Activated CD8-positive, alpha-beta T cell treated with anti-CD3 and anti-CD28 coated beads, Interleukin-2, amount 10 ng/mL, durations not matched to agents 7 days and 5 days (primary cell): ENCODE measurements around the gene TICAM1. TPM values are rescaled to one million over a fixed set of nuclear protein-coding genes. Genes with fewer than 3 reads are reported as not detected.
"Not testable (repeated sequence)": the region's sequence is repeated elsewhere in the genome, so short reads cannot be mapped to it uniquely, and the experiment has no call there.

ENCODE experiments used
- ATAC-seq: fragments of 150-1000 bp; cut with Tn5 transposase; one replicate; pipeline ENCODE4 v1.10.0; 2021; ENCODE audit warnings: moderate library complexity
- CTCF ChIA-PET: fragments of 350-600 bp; sonication (Branson Sonifier 250); formaldehyde crosslinking; loops from one replicate; lab custom pipeline; 2021; ENCODE audit warnings: antibody characterized with exemption; lab: Charles Lee
- POLR2A ChIA-PET: fragments of 350-600 bp; sonication (Branson Sonifier 250); formaldehyde crosslinking; loops from one replicate; lab custom pipeline; 2021; ENCODE audit warnings: antibody characterized with exemption; lab: Charles Lee
- DNase-seq: peaks from one replicate; pipeline ENCODE4 v3.0.0-alpha.2; 2020
- H3K27ac Mint-ChIP-seq: one replicate; pipeline ENCODE4 v1.8.0; 2021; ENCODE audit warnings: mild to moderate bottlenecking, mixed read lengths
- H3K27me3 Mint-ChIP-seq: one replicate; pipeline ENCODE4 v1.8.0; 2021; ENCODE audit warnings: low read depth, mixed read lengths
- H3K36me3 Mint-ChIP-seq: one replicate; pipeline ENCODE4 v1.8.0; 2021; ENCODE audit warnings: low read depth, mixed read lengths
- H3K4me1 Mint-ChIP-seq: one replicate; pipeline ENCODE4 v1.8.0; 2021; ENCODE audit warnings: low read depth, mixed read lengths
- H3K4me3 Mint-ChIP-seq: one replicate; pipeline ENCODE4 v1.8.0; 2021; ENCODE audit warnings: mild to moderate bottlenecking, mixed read lengths
- H3K9me3 Mint-ChIP-seq: one replicate; pipeline ENCODE4 v1.8.0; 2022; ENCODE audit warnings: mixed read lengths; ENCODE audit not compliant: insufficient read depth
- total RNA-seq, 2 experiments: library from RNA; stranded (reverse); gene quantifications; one replicate each; pipeline ENCODE4 v1.2.3, GENCODE V29; 2021

TICAM1 gene
- total RNA-seq, 2 experiments from 2014 or later = 14.0 to 15.2 TPM

DNA sequence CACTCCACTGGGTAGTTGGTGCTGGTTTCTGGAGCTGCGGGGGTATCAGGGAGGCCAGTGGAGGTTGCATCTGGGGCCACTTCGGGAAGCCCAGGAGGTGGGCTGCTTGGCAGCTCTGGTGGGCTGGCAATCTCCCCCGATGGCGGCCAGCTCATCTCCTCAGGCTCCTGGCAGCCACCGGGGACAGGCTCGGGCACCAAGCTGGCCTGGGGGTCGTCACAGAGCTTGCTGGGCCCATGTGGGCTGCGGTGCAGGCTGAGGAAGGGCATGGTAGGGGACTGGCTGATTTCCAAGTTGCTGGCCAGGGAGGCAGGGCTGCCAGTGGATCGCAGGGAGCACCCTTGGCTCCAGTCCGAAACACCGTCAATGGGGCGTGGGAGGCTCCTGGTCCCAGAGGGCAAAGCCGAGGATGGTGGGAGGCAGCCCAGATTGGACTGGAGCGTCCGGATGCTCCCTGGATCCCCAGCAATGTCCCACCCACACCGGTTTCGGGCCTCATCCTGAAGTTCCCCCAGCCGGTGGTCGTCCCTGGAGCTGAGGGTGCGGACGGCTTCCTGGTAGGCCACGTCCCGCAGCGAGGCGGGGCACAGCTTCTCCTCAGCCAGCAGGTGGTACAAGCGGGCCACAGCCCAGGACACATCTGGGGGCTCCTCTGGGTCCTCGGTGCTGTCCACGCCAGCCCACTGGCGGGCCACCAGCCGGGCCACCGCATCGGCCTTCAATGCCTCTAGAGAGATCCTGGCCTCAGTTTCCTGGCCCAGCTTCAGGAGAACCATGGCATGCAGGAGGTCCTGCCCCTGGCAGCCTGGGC is 13.8 kb downstream of the TICAM1 start:
- Mint-ChIP-seq H3K36me3 (peaks cover 30% of the 10 kb centered on the region), H3K27me3 (no peaks in the 10 kb centered on the region), H3K4me1 (peaks cover 11% of the 10 kb centered on the region), H3K27ac (no peak overlapping the region), H3K4me3 (no peak overlapping the region), H3K9me3 (no peaks in the 10 kb centered on the region)
- ATAC-seq (no peak), DNase-seq (no peak)
- CTCF ChIA-PET = interaction anchor here (1.4 to 3.8 kb wide), 3 partner anchors 8 to 214 kb away, joined by 3 to 26 read pairs (median 4); no protein-coding TSS in a partner anchor
- POLR2A ChIA-PET = no interaction called here

- CTCF ChIA-PET = interaction anchor here (1.5 kb wide), 1 partner anchor 95 kb away, joined by 4 read pairs; no protein-coding TSS in a partner anchor
- Mint-ChIP-seq H3K9me3 (no peaks in the 10 kb centered on the region), H3K4me3 (no peak overlapping the region), H3K27ac (no peak overlapping the region), H3K27me3 (no peaks in the 10 kb centered on the region), H3K4me1 (peaks cover 11% of the 10 kb centered on the region), H3K36me3 (peaks cover 28% of the 10 kb centered on the region)
- DNase-seq (no peak), ATAC-seq (no peak)
- POLR2A ChIA-PET = no interaction called here
These were observed 14.6 kb downstream of the TICAM1 start for GRCh38 chr19:4816950-4817278.

GRCh38 chr19:4816202-4816949 is 15.1 kb downstream of the TICAM1 start:
- no peak for ATAC-seq
- no peak for DNase-seq
- ChIA-PET CTCF (interaction anchor here (1.5 kb wide), 1 partner anchor 96 kb away, joined by 4 read pairs; no protein-coding TSS in a partner anchor), POLR2A (no interaction called here)
- Mint-ChIP-seq H3K27me3 (no peaks in the 10 kb centered on the region), H3K9me3 (no peaks in the 10 kb centered on the region), H3K27ac (no peak overlapping the region), H3K36me3 (peaks cover 27% of the 10 kb centered on the region), H3K4me1 (peaks cover 14% of the 10 kb centered on the region), H3K4me3 (no peak overlapping the region)

- CTCF ChIA-PET = interaction anchor here (7.8 kb wide), 1 partner anchor 96 kb away, joined by 94 read pairs; the partner anchor contains the start of gene UHRF1
- Mint-ChIP-seq H3K9me3 (no peaks in the 10 kb centered on the region), H3K4me1 (peaks cover 16% of the 10 kb centered on the region), H3K36me3 (peaks cover 26% of the 10 kb centered on the region), H3K27ac (peak overlapping the region; percentile 33), H3K4me3 (peak overlapping the region; percentile 59), H3K27me3 (no peaks in the 10 kb centered on the region)
- DNase-seq (peak; percentile 86), ATAC-seq (peak; percentile 84)
- POLR2A ChIA-PET = no interaction called here
These were observed 15.9 kb downstream of the TICAM1 start for GRCh38 chr19:4815426-4816201.

GRCh38 chr19:4814625-4815425 is 16.7 kb downstream of the TICAM1 start:
- ATAC-seq (no peak), DNase-seq (no peak)
- Mint-ChIP-seq H3K9me3 (no peaks in the 10 kb centered on the region), H3K4me3 (no peak overlapping the region), H3K36me3 (peaks cover 26% of the 10 kb centered on the region), H3K27me3 (no peaks in the 10 kb centered on the region), H3K27ac (peak overlapping the region; percentile 14), H3K4me1 (peaks cover 16% of the 10 kb centered on the region)
- ChIA-PET POLR2A (interaction anchor here (0.6 kb wide), 1 partner anchor 1284 kb away, joined by 8 read pairs; no protein-coding TSS in a partner anchor), CTCF (interaction anchor here (1.1 to 7.8 kb wide), 2 partner anchors 96 to 216 kb away, joined by 4 to 94 read pairs; partner anchors contain the start of gene UHRF1)

DNA sequence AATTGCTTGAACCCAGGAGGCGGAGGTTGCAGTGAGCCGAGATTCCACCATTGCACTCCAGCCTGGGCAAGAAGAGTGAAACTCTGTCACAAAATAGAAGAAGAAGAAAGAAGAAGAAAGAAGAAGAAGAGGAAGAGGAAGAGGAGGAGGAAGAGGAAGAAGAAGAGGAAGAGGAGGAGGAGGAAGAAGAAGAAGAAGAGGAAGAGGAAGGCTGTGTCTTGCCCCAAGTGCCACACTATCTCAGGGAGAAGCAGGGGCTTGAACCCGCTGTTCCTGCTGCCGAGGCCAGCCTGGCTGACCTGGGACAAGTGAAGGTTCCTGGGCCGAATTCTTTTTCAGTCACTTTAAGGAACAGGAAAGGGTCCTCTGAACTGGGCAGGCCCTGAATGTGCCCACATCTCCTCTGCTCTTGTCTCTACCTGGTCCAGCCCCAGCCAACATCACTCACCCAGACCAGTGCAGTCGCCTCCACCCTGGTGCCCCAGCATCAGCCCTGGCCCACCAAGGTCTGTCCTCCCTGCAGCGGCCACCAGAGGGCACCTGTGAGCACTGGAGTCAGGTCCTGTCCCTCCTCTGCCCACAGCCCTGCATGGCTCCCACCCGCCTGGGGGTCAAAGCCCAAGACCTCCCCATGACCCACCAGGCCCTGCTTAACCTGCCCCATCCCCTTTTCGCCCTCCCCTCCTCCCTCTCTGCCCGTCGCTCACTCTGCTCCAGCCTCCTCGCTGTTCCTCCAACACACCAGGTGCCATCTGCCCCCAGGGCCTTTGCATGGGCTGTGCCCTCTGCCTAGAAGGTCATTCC is 20.0 kb downstream of the TICAM1 start:
- ATAC-seq = peak; percentile 80
- no peak overlapping the region for H3K27ac Mint-ChIP-seq
- H3K27me3 Mint-ChIP-seq = no peaks in the 10 kb centered on the region
- CTCF ChIA-PET = interaction anchor here (0.6 to 7.8 kb wide), 14 partner anchors 11 to 499 kb away, joined by 3 to 167 read pairs (median 18); partner anchors contain the start of genes FEM1A, TICAM1 and UHRF1
- no peaks in the 10 kb centered on the region for H3K9me3 Mint-ChIP-seq
- POLR2A ChIA-PET = no interaction called here
- H3K36me3 Mint-ChIP-seq = peaks cover 6% of the 10 kb centered on the region
- peak; percentile 91 for DNase-seq
- peaks cover 16% of the 10 kb centered on the region for H3K4me1 Mint-ChIP-seq
- no peak overlapping the region for H3K4me3 Mint-ChIP-seq

- H3K27me3 Mint-ChIP-seq = no peaks in the 10 kb centered on the region
- DNase-seq (no peak), ATAC-seq (no peak)
- ChIA-PET CTCF (interaction anchor here (0.9 to 4.3 kb wide), 2 partner anchors 45 to 105 kb away, joined by 4 to 167 read pairs; no protein-coding TSS in a partner anchor), POLR2A (no interaction called here)
- H3K36me3 Mint-ChIP-seq = no peaks in the 10 kb centered on the region
- H3K4me3 Mint-ChIP-seq = no peak overlapping the region
- no peak overlapping the region for H3K27ac Mint-ChIP-seq
- H3K9me3 Mint-ChIP-seq = no peaks in the 10 kb centered on the region
- peaks cover 6% of the 10 kb centered on the region for H3K4me1 Mint-ChIP-seq
These were observed 24.3 kb downstream of the TICAM1 start for GRCh38 chr19:4807188-4807587.

DNA sequence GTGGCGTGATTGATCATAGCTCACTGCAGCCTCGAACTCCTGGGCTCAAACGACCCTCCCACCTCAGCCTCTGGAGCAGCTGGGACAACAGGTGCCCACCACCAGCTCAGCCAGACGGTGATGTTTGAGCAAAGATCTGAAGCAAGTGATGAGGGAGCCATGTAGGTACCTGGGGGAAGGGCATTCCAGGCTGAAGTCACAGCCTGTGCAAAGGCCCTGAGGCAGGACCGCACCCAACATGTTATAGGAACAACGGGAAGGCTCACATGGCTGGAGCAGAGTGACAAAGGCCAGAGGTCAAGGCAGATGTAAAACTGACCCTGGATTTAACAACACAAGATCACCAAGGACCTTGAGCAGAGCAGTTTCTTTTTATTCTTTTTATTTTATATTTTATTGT is 25.1 kb downstream of the TICAM1 start:
- H3K36me3 Mint-ChIP-seq = no peaks in the 10 kb centered on the region
- no peaks in the 10 kb centered on the region for H3K9me3 Mint-ChIP-seq
- no peaks in the 10 kb centered on the region for H3K27me3 Mint-ChIP-seq
- H3K4me3 Mint-ChIP-seq = no peak overlapping the region
- peaks cover 2% of the 10 kb centered on the region for H3K4me1 Mint-ChIP-seq
- no peak for ATAC-seq
- H3K27ac Mint-ChIP-seq = no peak overlapping the region
- no peak for DNase-seq
- CTCF ChIA-PET = interaction anchor here (0.9 to 2.0 kb wide), 2 partner anchors 46 to 106 kb away, joined by 4 to 7 read pairs; no protein-coding TSS in a partner anchor
- POLR2A ChIA-PET = no interaction called here

DNA sequence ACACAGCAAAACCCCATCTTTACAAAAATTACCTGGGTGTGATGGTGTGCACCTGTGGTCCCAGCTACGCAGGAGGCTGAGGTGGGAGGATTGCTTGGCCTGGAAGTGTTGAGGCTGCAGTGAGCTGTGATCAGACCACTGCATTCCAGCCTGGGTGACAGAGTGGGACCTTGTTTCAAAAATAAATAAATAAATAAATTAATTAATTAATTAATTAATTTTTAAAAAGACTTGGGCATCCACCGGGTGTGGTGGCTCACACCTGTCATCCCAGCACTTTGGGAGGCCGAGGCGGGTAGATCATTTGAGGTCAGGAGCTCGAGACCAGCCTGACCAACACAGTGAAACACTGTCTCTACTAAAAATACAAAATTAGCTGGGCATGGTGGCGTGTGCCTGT is 26.4 kb downstream of the TICAM1 start:
- DNase-seq, POLR2A ChIA-PET, H3K4me3 Mint-ChIP-seq, H3K36me3 Mint-ChIP-seq, ATAC-seq, H3K4me1 Mint-ChIP-seq, H3K9me3 Mint-ChIP-seq, H3K27me3 Mint-ChIP-seq, H3K27ac Mint-ChIP-seq: not testable (repeated sequence)
- CTCF ChIA-PET = interaction anchor here (1.0 to 3.5 kb wide), 6 partner anchors 10 to 72 kb away, joined by 3 to 21 read pairs (median 5); partner anchors contain the start of gene FEM1A
